IPS-20b (cell line): ENCODE data around the gene ZNHIT1.
A peak's percentile ranks its signal among the peaks of the same experiment; 100 is the strongest.

ENCODE experiments used
- H3K27ac ChIP-seq: one replicate; pipeline ENCODE4 v1.5.1; 2013; ENCODE audit warnings: low read length
- H3K27me3 ChIP-seq: 2 replicates; pipeline ENCODE4 v1.6.1; 2013; ENCODE audit warnings: mild to moderate bottlenecking, low read length, inconsistent platforms; ENCODE audit not compliant: insufficient read depth
- H3K36me3 ChIP-seq: 2 replicates; pipeline ENCODE4 v1.6.1; 2013; ENCODE audit warnings: low read depth, mild to moderate bottlenecking, inconsistent platforms, low read length, moderate library complexity; ENCODE audit not compliant: insufficient read depth
- H3K4me1 ChIP-seq: 2 replicates; pipeline ENCODE4 v1.6.1; 2013; ENCODE audit warnings: mild to moderate bottlenecking, control low read depth, inconsistent platforms, low read length, moderate library complexity; ENCODE audit not compliant: insufficient read depth
- H3K4me3 ChIP-seq: 2 replicates; pipeline ENCODE4 v1.5.1; 2013; ENCODE audit warnings: mild to moderate bottlenecking, low read length, inconsistent platforms
- H3K9ac ChIP-seq: 2 replicates; pipeline ENCODE4 v1.6.1; 2013; ENCODE audit warnings: low read depth, mild to moderate bottlenecking, inconsistent platforms, low read length, moderate library complexity
- H3K9me3 ChIP-seq: 2 replicates; pipeline ENCODE4 v1.6.1; 2013; ENCODE audit warnings: mild to moderate bottlenecking, low read depth, low read length, inconsistent platforms; ENCODE audit not compliant: insufficient read depth

Gene ZNHIT1

GRCh38 chr7:101238226-101239182 lies 20.5 kb downstream of the ZNHIT1 start:
- H3K27ac ChIP-seq: no peak overlapping the region
- H3K27me3 ChIP-seq: no peaks in the 10 kb centered on the region
- peaks cover 30% of the 10 kb centered on the region for H3K36me3 ChIP-seq
- no peak overlapping the region for H3K4me3 ChIP-seq
- H3K4me1 ChIP-seq: 0 out of 2 replicates have a peak, but pooled peaks cover 2% of the 10 kb centered on the region
- no peak overlapping the region for H3K9ac ChIP-seq
- H3K9me3 ChIP-seq: no peaks in the 10 kb centered on the region

DNA sequence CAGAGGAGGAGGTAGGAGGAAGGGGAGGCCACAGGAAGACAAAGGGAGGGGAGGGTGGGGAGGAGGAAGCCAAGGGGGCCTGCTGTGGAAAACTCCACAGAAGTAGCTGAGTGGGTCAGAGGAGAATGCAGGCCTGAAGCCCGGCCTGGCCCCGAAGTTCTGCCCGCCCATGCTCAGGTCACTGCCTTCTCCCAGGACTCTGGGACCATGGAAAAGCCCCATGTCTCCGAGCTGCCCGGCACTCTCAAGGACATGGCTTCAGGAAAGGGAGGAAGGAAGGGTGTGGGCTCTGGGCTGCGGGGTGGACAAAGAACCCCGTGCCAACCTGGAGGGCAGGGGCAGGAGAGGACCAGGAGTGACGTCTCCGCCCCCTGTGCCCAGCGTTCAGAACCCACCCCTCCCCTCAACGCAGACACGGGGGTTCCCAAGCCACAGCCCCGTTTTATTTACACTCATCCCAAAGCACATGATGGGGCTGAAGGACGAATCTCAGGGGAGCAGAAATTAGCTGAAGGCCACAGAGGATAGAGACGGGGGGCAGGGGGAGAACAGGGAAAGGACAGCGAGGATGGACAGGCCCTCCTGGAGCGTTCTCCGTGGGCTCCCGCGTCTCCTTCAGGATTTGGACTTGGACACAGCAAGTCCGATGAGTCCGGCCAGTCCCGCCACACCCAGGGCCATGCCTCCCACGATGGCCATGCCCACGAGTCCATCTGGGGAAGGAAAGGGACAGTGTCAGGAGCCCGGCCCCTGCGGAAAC lies 21.4 kb downstream of the ZNHIT1 start:
- Histone ChIP-seq H3K4me1 (0 out of 2 replicates have a peak, but pooled peaks cover 2% of the 10 kb centered on the region), H3K27me3 (no peaks in the 10 kb centered on the region), H3K27ac (no peak overlapping the region), H3K4me3 (no peak overlapping the region), H3K36me3 (peaks cover 30% of the 10 kb centered on the region), H3K9ac (no peak overlapping the region), H3K9me3 (no peaks in the 10 kb centered on the region)

- Histone ChIP-seq H3K9me3 (no peaks in the 10 kb centered on the region), H3K4me3 (no peak overlapping the region), H3K27ac (no peak overlapping the region), H3K4me1 (0 out of 2 replicates have a peak, but pooled peaks cover 2% of the 10 kb centered on the region), H3K9ac (no peak overlapping the region), H3K27me3 (no peaks in the 10 kb centered on the region), H3K36me3 (peaks cover 30% of the 10 kb centered on the region)
Measured at GRCh38 chr7:101239951-101240220, 21.9 kb downstream of the ZNHIT1 start.

DNA sequence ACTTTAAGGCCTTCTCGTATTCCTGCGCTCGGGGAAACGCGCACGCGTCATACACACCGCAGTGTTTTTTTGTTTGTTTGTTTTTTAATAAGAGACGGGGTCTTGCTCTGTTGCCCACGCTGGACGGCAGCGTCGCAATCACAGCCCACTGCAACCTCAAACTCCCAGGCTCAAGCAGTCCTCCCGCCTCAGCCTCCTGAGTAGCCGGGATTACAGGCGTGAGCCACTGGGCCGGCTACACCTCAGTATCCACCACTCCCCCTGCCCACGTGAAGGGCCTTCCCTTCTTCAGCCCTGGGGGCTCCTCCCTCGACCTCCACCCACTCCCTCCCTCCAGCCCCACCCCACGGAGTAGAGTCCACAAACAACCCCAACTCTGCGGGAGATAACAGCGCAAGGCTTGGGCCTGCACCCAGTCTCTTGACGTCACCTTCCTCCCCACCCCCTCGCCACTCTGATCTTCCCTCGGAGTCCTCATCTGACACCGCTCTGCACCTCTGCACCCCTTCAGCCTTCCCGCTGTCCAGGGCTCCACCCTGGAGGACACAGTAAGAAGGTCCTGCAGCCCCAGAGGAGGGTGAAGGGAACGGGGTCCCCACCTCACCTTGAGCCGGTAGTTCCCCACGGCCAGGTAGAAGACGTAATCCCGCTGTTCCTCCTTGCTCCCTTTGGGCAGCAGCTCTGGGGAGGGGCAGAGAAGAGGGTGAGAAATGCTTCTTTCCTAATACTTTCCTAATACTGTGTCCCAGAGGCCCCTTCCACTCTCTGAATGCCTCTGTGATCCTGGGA lies 22.5 kb downstream of the ZNHIT1 start:
- Histone ChIP-seq H3K27me3 (no peaks in the 10 kb centered on the region), H3K9me3 (no peaks in the 10 kb centered on the region), H3K36me3 (peaks cover 30% of the 10 kb centered on the region), H3K27ac (no peak overlapping the region), H3K4me3 (no peak overlapping the region), H3K9ac (no peak overlapping the region), H3K4me1 (0 out of 2 replicates have a peak, but pooled peaks cover 2% of the 10 kb centered on the region)

DNA sequence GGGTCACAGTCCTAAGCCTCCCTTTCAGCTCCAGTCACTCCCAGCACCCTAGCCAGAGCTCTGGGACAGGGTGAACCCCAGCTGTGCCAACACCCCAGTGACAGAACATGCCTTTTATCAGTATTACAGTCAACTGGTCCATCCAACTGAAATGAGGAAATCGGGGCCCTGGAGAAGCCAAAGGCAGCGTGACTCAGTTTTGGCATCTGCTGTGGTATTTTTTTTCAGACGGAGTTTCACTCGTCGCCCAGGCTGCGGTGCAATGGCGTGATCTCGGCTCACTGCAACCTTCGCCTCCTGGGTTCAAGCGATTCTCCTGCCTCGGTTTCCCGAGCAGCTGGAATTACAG lies 23.0 kb downstream of the ZNHIT1 start:
- H3K36me3 ChIP-seq: peaks cover 30% of the 10 kb centered on the region
- H3K9me3 ChIP-seq: no peaks in the 10 kb centered on the region

GRCh38 chr7:101241443-101242349 lies 23.7 kb downstream of the ZNHIT1 start:
- Histone ChIP-seq H3K9ac (no peak overlapping the region), H3K27ac (no peak overlapping the region), H3K4me1 (0 out of 2 replicates have a peak, but pooled peaks cover 2% of the 10 kb centered on the region), H3K9me3 (no peaks in the 10 kb centered on the region), H3K36me3 (peaks cover 30% of the 10 kb centered on the region), H3K4me3 (no peak overlapping the region), H3K27me3 (no peaks in the 10 kb centered on the region)

More for the DNA sequence above, 23.0 kb downstream of the ZNHIT1 start:
- no peak overlapping the region for H3K27ac ChIP-seq
- H3K4me1 ChIP-seq: 0 out of 2 replicates have a peak, but pooled peaks cover 2% of the 10 kb centered on the region
- no peak overlapping the region for H3K4me3 ChIP-seq
- H3K27me3 ChIP-seq: no peaks in the 10 kb centered on the region
- no peak overlapping the region for H3K9ac ChIP-seq

- Histone ChIP-seq H3K4me1 (no peaks in the 10 kb centered on the region), H3K36me3 (peaks cover 20% of the 10 kb centered on the region), H3K4me3 (peak overlapping the region; percentile 100), H3K27me3 (no peaks in the 10 kb centered on the region), H3K9me3 (no peaks in the 10 kb centered on the region), H3K27ac (no peak overlapping the region), H3K9ac (peak overlapping the region; percentile 91; the same call in 1 of the 2 replicates)
Measured at GRCh38 chr7:101243646-101244374, 25.8 kb downstream of the ZNHIT1 start.

DNA sequence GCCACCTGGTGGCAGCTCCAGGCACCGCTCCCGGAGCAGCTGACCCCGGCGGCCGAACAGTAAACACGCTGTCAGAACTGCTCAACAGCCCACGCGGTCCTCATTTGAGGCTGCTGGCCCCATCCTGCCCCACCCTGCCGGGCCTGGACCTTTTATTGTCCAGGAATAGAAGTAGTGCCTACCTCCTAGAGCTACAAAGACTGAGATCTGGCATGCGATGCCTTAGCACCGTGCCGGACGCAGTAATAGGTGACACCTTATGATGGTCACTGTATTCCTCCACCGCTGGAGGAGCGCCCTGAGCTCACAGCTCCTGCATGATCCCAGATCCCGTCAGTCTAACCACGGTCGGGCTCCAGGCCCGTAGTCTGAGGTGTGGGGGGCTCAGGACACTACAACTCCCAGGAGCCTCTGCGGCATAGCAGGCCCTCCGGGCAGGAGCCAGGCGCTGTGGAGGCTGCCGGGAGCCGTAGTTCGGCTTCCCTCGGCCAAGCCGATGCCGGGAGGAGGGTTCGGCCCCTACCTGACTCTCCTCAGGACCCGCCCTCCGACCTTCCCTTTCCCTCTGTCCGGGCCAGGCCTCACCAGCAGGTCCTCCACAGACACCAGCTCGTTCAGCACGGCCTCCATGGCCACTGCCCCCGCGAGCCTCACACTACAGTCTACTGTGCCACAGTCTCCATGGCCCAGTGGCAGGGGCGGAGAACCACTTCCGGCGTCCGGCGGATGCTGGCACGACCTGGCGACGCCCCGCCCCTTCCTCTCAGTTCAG lies 26.6 kb downstream of the ZNHIT1 start, which contains the start of gene FIS1:
FIS1 (minus strand) TSS at position 707 of the 772 bp plus-strand sequence; CDS start at position 630, 77 bp downstream.
- no peaks in the 10 kb centered on the region for H3K27me3 ChIP-seq
- no peaks in the 10 kb centered on the region for H3K4me1 ChIP-seq
- H3K27ac ChIP-seq: peak within 1 kb of the TSS; percentile 86
- peaks cover 20% of the 10 kb centered on the region for H3K36me3 ChIP-seq
- peak within 1 kb of the TSS; percentile 91; the same call in 1 of the 2 replicates for H3K9ac ChIP-seq
- no peaks in the 10 kb centered on the region for H3K9me3 ChIP-seq
- peak within 1 kb of the TSS; percentile 100 for H3K4me3 ChIP-seq

- H3K4me1 ChIP-seq: no peaks in the 10 kb centered on the region
- no peaks in the 10 kb centered on the region for H3K9me3 ChIP-seq
- peak overlapping the region; percentile 91; the same call in 1 of the 2 replicates for H3K9ac ChIP-seq
- no peaks in the 10 kb centered on the region for H3K27me3 ChIP-seq
- peaks cover 16% of the 10 kb centered on the region for H3K36me3 ChIP-seq
- peak overlapping the region; percentile 100 for H3K4me3 ChIP-seq
- peak overlapping the region; percentile 69 for H3K27ac ChIP-seq
Measured at GRCh38 chr7:101245147-101245668, 27.2 kb downstream of the ZNHIT1 start.
